ENCODE measurements around the gene CCDC154. TPM values are rescaled to one million over a fixed set of nuclear protein-coding genes. Genes with fewer than 3 reads are reported as not detected.

The CCDC154 gene
- total RNA-seq, 1 donor from 2014 or later: 0.94 TPM

DNA sequence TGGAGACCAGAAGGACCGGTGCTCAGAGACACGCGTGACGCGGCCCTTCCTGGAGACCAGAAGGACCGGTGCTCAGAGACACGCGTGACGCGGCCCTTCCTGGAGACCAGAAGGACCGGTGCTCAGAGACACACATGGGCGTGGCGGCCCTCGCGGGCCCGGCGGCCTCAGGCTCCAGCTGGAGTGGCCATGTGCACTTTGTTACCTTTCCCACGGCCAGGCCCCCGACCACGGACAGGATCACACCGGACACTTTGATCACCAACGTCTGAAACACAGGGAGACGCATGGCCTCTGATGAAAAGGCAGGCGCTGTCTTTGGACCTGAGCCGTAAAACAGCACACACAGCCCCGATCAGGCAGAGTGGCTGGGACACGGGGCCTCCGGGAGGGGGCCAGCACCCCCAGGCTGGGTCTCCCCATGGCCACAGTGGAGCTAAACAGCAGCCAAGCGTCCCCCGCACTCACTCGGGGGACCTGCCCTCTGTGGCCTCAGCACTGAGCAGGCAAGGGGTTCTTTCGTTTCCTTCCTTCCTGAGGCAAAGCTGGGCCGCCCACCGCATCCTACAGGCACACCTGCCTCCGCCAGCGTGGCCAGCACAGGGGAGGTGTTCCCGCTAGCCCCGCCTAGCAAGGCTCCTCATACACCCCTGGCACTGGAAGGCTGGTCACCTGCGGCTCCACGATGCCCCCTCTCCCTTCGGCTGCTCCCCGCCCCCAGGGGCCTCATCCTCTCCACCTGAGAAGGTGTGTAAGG lies 13.3 kb upstream of the CCDC154 start:
- intact Hi-C loops (cut with DNase I): no loop called here
- DNase-seq (ENCODE audit: low spot score): no peak

GRCh38 chr16:1456951-1457350 lies 12.6 kb upstream of the CCDC154 start:
- intact Hi-C loops (cut with DNase I): no loop called here

DNA sequence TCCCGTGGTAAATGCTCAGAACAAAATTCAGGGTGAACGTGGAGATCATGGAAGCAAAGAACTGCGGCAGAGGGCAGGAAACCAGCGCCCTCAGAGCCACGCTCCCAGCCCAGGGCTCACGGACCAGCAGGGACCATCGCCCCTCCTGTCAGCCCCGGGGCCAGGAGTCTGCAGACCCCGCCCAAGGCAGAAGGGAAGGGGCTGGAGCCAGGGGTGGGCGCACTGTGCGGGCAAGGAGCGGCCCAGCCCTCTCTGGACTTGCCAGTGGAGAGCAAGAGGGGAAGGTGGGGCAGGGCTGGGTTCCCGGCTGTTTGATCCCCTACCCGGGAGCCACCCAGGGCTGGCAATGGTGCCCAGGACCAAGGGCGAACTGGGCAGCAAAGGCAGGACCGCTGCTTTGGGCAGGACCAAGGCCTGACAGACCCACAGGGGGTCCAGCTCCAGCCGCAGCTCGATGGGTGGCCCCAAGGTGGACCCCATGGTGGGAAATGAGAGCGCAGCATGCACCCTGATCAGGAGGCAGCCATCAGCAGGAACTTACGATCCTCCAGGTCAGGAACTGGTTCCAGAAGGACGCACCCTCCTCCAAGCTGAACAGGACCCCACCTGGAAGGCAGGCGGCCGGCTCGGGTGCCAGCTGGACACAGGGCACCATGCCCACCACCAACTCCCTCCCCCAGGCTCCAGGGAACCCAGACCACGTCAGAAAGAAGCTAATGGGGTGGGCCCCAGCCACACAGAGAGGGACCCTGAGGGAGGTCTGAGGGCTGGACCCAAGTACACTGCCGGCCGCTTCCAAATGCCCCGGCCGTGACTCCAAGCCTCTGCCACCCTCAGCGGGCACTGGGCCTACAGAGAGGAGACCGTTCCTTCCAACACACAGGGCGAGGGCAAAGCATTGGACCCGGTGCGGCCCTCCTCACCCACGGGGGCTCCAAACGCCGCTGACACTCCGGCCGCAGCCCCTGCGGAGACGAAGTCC lies 11.1 kb upstream of the CCDC154 start:
- intact Hi-C loops (cut with DNase I): no loop called here
- DNase-seq (ENCODE audit: low spot score): no peak

More at GRCh38 chr16:1456951-1457350, 12.6 kb upstream of the CCDC154 start:
- no peak for DNase-seq (ENCODE audit: low spot score)

GRCh38 chr16:1454561-1454960 lies 10.2 kb upstream of the CCDC154 start:
- intact Hi-C loops (cut with DNase I): no loop called here
- no peak for DNase-seq (ENCODE audit: low spot score)

DNA sequence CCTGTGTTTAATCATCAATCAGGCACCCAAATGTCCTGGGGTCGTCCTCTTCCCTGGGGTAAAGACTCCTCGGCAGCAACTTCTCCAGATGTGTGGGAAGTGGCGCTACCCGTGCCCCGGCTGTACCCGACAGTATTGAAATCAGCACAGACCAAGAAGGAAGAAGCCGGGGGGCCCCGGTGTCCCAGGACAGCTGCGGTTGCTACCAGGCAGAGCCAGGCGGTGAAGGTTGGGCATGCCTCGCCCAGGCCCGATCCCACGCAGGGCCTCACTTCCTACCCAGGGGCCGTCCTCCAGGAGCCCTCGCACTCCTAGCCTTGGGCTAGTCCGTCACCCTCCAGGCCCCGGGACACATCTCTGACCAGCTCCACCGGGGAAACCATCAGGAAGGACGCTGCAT lies 9.0 kb upstream of the CCDC154 start:
- intact Hi-C loops (cut with DNase I): no loop called here
- no peak for DNase-seq (ENCODE audit: low spot score)

DNA sequence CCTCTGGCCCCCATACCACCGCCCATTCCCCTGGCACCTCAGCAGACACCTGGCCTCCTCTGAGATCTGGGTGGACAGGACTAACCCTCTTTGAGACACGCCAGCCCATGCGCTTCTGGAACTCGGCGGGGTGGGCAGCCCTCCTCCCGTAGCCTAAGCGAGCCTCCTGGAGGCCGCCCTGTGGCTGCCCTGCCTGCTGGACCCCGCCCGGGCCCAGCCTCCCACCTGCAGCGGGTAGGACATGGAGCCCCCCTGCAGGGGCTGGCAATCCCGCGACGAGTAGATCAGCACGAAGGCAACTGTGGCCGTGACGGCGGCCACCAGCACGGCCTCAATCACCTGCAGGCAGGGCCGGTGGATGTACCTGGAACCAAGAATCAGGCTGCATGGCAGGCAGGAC lies 8.2 kb upstream of the CCDC154 start:
- DNase-seq (ENCODE audit: low spot score): no peak
- intact Hi-C loops (cut with DNase I): no loop called here

- no peak for DNase-seq (ENCODE audit: low spot score)
- intact Hi-C loops (cut with DNase I): no loop called here
Observed at GRCh38 chr16:1451702-1452392, 7.5 kb upstream of the CCDC154 start.

DNA sequence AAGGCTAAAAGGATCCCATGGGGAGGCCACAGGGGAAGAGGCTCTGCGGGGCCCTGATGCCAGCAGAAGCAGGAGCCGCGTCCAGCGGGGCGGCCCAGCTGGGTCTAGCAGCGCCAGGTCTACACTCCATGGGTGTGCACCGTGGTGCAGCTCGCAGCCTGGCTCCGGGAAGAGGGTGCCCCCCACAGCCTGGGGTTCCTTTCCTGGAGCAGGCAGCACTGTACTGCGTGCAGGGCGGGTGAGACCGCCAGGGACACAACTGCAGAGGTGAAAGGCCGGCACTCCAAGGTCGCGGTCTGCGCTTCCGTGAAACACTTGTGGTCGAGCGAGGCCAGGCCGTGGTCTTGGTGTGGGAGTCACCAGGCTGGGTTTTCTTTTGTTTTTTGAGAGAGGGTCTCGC lies 6.5 kb upstream of the CCDC154 start:
- intact Hi-C loops (cut with DNase I): no loop called here

GRCh38 chr16:1450218-1450617 lies 5.9 kb upstream of the CCDC154 start:
- no peak for DNase-seq (ENCODE audit: low spot score)
- intact Hi-C loops (cut with DNase I): no loop called here

More for the DNA sequence above, 6.5 kb upstream of the CCDC154 start:
- DNase-seq (ENCODE audit: low spot score): no peak

DNA sequence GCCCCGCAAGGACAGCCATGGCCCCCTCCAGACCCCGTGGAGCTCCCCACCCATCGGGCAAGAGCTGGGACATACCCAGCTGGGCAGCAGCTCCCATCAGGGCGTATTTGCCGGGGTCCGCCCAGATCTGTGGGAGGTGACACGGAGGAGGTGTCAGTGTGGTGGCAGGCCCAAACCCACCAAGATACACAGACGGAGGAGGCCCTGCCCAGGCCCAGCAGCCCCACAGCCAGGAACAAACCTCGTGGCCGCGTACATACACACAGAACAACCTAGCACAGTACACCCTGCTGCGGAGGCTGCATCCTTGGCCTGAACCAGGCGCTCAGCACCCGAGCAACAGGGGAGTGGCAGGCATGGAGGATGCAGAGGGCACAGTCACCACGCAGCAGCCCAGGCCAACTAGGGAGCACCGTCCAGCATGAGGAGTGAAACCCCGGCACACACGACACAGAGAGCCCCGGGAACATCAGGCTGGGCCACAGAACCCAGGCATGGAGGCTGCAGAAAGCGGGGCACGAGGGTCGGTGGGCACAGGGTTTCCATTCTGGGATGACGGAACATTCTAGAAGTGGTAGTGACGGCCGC lies 4.9 kb upstream of the CCDC154 start:
- DNase-seq (ENCODE audit: low spot score): no peak
- intact Hi-C loops (cut with DNase I): no loop called here

GRCh38 chr16:1448536-1449116 lies 4.3 kb upstream of the CCDC154 start:
- DNase-seq (ENCODE audit: low spot score): no peak
- intact Hi-C loops (cut with DNase I): no loop called here

GRCh38 chr16:1447965-1448364 lies 3.6 kb upstream of the CCDC154 start:
- DNase-seq (ENCODE audit: low spot score): no peak
- intact Hi-C loops (cut with DNase I): no loop called here

GRCh38 chr16:1446296-1447080 lies 2.1 kb upstream of the CCDC154 start:
- no peak for DNase-seq (ENCODE audit: low spot score)
- intact Hi-C loops (cut with DNase I): no loop called here

DNA sequence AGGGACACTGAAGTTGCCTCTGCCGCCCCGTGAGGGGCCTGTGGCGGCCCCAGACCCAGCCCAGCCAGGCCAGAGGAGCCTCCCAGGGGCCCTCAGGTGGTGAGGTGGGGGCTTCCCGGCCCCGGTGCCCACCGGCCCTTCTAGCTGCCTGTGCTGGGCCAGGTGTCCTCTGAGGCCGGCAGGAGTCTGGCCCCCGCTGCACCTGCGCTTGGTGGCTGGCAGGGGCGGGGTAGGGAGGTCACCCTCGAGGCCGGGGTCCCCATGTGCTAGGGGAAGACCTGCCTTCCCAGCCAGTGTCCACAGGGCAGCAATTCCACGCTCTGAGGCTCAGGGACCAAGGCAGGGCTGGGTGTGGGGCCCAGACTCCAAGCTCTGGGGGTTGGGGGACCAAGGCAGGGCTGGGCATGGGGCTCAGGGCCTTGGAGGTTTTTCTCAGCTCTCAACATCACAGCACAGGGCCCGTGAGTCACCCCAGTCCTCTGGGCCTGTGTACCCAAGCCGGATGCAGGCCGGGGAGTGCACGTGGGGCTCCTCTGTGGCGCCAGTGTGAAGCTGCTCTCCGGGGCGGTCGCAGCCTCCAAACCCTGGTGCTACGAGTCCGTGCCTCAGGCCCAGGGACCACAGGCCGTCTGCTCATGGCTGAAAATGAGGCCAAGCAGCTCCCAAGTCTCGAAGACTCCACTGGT lies 1.3 kb upstream of the CCDC154 start:
- DNase-seq (ENCODE audit: low spot score): no peak
- intact Hi-C loops (cut with DNase I): no loop called here

DNA sequence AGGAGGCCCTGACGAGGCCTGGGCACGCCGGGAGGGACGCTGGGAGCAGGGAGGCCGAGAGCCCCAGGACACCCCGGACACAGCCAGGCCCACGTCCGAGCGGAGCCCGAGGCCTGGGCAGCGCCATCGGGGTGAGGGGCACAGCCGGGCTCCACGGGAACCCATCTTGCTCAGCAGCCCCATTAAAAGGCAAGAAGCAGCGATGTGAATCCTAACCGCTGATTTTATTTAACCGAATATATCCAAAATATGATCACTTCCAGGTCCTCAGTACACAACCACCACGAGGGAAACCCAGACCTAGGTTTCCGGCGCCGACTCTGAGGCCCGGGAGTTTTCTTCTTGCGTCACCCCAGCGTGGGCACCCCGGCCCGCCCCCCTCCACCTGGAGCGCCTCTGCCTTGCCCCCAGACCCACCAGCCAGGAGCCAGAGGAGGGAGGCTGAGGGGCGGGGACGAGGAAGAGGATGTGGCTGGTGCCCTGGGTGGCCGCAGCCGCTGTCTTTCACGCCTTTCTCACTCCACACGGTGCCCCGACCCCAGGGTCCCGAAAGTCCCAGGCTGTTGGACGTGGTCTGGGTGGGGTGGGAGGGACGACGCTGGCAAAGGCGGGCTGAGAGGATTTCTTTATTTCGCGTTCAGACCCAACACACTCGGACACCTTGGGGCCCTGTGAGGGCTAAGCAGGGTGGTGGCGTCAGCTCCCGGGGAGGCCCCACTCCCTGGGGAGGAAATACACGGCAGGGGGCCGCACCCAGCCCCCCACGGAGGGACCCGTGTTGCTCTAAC lies 568 bp upstream of the CCDC154 start:
- DNase-seq (ENCODE audit: low spot score): no peak
- intact Hi-C loops (cut with DNase I): no loop called here

- intact Hi-C loops (cut with DNase I): no loop called here
- no peak for DNase-seq (ENCODE audit: low spot score)
Observed at GRCh38 chr16:1443403-1443973, 868 bp downstream of the CCDC154 start.

DNA sequence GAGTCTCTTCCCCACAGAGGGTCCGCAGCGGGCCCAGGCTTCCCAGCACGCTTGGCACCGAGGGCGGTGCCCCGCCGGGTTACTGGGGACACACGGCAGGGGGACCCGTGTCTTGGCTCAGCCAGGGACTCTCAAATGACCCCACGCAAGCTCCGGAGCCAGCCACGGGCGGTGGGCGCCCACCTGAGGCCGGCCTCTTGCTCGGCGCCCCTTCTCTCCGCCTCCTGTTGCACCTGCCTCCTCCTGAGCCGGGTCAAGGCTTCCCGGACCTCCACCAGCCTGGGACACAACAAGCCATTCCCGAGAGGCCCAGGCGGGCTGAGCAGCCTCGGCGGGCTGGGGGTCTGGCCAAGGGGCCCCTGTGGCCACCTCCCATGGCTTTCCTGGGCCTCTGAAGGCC lies 1.7 kb downstream of the CCDC154 start:
- DNase-seq (ENCODE audit: low spot score): no peak
- intact Hi-C loops (cut with DNase I): no loop called here

All from cardiac septum (tissue), 1 donor.